COLO668 (cell line): Measurements from ENCODE around the gene TMTC3.
A peak's percentile ranks its signal among the peaks of the same experiment; 100 is the strongest.
"Not testable (repeated sequence)": the region's sequence is repeated elsewhere in the genome, so short reads cannot be mapped to it uniquely, and the experiment has no call there.

Experiments used
- DNase-seq: peaks from one replicate; lab custom pipeline; 2025; ENCODE audit not compliant: unreplicated experiment; lab: John Stamatoyannopoulos, UW

The TMTC3 gene

DNA sequence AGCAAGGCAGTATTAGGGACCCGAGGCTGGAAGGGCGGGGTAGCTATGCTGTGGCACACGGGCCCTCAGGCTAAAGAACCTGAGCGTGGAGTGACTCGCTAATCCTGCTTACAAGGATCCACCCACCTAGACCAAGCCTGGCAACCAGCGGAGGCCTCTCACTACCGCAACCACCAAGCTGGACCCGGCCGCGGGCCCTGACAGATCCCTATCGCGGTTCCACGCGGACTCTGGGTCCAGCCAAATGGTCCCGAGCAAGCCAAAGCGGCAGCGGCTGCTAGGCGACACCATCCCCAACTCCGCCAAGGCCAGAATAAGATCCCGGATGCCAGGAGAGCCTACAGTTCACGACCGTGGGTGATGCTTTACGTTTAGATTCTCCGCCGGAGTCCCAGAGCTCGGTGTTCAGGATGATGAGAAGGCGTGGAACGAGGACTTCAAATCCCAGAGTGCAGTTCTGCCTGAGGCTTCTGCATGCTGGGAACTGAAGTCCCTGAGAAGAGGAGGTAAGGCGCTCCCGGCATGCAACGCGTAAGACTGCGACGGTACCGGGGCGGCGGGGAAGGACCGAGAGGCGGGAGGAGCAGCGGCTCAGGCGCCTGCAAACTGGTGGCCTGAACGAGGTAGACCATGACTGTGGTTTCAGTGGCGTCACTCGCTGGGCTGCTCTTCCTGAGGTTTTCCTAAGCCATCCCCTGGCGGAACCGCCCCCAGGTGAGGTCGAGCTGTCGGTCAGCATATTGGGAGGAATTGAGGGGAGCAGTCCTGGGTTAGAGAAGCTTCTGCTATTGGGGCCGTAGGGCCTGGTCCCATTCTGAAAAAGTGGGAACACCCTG is at the start of gene TMTC3, which contains the start of gene CEP290:
Gene TMTC3 (plus strand): TSS at position 534 of the 836 bp plus-strand sequence. CDS start 6,009 bp downstream, outside the sequence.
Gene CEP290 (minus strand): TSS at position 315 of the 836 bp plus-strand sequence. CDS start 781 bp downstream, outside the sequence.
- DNase-seq: peak; percentile 97

DNA sequence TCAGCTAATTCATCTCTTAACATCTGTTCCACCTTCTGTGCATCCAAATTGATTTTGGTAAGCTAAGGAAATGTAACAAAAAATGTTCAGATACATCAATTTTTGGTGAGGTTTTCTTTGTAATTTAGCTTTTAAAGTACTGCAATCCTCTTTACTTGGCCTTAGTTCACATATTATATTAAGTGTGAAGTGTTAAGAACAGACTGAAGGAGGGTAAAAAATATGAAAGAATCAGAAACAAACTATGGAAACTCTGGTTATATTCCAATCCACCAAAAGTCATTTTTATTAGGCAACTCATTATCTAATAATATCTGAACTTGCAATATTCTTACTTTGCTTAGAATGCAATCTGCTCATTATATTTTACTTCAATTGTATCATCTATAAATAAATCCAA is 49.3 kb upstream of the TMTC3 start:
- no peak for DNase-seq

GRCh38 chr12:88093573-88093972 is 48.5 kb upstream of the TMTC3 start:
- no peak for DNase-seq

- DNase-seq: no peak
These were observed 34.1 kb upstream of the TMTC3 start for GRCh38 chr12:88108021-88108420.

DNA sequence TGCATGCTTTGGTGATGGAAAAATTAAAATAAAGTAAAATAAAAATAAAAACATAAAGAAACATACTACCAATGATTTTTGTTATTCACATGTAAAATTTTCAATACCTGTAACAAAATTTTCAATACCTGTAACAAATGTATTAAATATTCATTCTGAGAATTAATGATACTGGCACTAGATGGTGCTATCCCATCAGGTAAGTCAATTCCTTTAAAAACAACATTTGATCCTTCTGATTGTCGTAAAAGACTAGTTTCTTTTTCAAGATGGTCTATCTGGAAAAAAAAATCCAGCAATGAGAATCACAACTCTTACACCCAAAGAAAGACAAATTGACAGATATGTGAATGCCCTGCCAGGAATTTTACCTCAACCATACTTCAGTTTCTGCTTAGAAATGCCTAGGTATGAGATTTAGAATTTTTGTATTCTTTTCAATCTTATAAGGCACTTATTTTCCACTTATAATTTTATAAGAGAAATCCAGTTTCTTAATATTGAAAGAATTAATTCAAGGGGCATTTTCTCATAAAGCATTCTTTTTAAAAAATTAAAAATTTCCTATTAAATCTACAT is 30.9 kb upstream of the TMTC3 start:
- no peak for DNase-seq

DNA sequence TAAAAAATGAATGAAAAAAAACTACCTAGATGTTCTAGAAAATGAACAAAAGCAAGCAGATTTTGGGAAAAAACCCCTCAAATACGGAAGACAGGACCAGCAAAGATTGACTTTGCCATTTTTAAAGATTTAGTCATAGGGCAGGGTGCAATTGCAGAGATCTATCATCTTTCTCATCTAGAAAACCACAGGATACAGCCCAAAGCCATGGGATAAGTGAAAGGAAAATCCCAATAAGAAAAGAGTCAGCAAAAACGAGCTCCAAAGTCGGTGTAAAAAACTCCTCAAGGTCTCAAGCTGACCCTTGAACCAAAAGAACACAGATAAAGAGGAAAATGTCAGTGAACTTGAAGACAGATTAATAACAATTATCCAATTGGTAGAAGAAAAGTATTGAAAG is 28.2 kb upstream of the TMTC3 start:
- no peak for DNase-seq

DNA sequence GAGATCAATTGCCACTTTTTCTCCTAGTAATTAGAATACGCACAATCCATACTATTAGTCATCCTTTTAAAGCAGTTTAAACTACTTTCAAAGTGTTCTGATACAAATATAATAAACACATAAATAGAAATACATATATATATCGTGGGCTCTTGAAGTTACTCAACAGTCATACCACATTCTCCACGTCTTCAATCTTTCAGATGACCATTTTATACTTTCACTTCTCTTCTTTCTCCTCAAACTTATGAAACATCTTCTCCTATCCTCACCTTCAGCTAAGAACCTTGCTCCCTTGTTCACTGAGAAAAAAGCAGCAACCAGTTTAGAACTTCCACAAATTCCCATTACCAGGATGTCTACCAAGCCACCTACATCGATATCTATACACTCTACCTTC is 19.4 kb upstream of the TMTC3 start:
- DNase-seq: no peak

GRCh38 chr12:88127099-88127498 is 15.0 kb upstream of the TMTC3 start:
- no peak for DNase-seq

DNA sequence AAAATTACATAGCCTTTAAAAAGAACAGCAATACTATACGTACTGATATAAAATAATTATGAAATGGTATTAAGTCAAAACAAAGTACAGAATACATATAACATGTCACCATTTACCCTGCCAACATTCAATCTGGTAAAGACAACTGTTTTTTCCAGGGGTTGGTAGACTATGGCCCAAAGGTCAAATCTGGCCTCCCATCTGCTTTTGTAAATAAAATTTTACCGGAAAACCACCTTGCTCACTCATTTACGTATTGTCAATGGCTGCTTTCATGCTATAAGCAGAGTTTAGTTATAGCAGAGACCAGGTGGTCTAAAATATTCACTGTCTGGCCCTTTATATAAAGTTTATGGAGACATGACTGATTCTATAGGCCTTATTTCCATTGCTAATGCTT is 14.3 kb upstream of the TMTC3 start:
- DNase-seq: no peak

GRCh38 chr12:88132392-88132791 is 9.7 kb upstream of the TMTC3 start:
- DNase-seq: no peak

DNA sequence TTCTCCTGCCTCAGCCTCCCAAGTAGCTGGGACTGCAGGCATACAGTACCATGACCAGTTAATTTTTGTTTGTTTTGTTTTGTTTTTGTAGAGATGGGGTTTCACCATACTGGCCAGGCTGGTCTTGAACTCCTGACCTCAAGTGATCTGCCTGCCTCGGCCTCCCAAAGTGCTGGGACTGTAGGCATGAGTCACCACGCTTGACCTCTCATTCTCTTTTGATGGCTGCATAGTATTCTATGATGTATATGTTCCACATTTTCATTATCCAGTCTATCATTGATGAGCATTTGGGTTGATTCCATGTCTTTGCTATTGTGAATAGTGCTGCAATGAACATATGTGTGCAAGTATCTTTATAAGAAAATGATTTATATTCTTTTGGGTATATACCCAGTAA is 8.9 kb upstream of the TMTC3 start:
- DNase-seq: not testable (repeated sequence)

- DNase-seq: not testable (repeated sequence)
These were observed 2.4 kb upstream of the TMTC3 start for GRCh38 chr12:88139711-88140110.

GRCh38 chr12:88141425-88141773 is 708 bp upstream of the TMTC3 start:
- DNase-seq: no peak

DNA sequence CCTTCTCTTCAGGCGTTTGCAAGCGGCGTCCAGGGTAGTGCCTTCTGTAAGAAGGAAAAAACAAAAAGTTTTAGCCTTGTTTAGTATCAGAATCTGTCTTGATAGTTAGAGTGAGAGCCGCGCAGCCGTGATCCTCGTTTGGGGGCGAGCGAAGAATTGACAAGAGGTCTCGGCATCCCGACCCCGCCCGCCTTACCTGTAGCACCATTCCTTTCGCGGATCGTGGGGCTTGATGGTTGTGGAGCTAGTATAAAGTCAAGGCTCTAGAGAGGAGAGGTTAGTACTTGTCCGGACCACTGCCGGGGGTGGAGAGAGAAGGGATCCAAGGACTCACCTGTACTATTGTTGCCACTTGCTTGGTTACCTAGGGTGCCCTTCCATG is 494 bp downstream of the TMTC3 start:
- DNase-seq: peak; percentile 53

GRCh38 chr12:88144037-88144436 is 1.9 kb downstream of the TMTC3 start:
- DNase-seq: no peak

- no peak for DNase-seq
These were observed 2.7 kb downstream of the TMTC3 start for GRCh38 chr12:88144546-88145468.

DNA sequence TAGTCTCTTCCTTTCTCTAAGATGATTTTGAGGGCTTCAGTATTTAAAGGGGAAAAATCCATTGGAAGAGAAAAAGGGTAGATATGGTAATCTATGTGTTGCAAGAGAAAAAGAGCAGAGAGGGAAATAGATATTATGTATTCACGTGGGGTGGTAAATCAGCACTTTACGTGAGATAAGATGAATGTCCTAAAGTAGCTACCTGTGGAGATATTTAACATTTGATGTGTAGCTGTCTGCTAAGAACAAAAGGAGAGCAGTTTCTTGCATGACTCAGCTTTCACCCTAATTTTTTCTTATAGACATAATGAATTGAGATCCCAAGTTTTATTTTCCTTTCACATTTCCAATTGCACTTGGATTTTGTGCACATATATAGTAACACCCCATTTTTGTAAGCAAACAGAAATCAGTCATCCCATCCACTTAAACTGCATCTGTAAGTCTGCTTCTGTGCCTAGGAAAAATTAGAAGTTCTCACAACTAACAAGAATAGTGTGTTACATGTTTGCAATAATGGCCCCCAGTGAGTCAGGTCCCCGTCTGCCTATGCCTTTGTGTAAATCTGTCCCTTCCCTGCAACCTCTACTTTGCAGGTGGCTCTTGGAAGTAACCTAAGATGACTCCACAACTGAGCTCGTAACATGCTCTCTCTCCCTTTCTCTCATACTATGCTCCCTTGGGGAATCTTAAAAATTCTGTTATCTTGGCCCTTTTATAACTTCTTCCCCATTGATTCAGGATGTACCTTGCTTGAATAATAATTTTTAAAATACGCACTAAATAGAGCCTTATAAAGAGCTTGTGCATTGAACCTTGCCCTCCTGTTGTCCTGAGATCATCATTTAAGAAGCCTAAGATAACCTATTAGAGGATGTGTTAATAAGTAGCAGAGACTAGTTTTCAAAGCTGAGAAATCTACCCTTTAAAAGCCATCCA is 3.7 kb downstream of the TMTC3 start:
- no peak for DNase-seq

DNA sequence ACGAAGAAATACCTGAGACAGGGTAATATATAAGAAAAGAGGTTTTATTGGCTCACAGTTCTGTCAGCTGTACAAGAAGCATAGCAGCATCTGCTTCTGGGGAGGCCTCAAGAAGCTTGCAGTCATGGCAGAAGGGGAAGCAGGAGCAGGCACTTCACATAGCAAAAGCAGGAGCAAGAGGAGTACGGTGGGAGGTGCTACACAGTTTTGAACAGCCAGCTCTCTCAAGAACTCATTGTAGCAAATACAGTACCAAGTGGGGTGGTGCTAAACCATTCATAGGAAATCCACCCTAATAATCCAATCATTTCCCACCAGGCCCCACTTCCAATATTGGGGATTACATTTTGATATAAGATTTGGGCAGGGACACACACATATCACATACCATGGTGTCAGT is 8.0 kb downstream of the TMTC3 start:
- no peak for DNase-seq

DNA sequence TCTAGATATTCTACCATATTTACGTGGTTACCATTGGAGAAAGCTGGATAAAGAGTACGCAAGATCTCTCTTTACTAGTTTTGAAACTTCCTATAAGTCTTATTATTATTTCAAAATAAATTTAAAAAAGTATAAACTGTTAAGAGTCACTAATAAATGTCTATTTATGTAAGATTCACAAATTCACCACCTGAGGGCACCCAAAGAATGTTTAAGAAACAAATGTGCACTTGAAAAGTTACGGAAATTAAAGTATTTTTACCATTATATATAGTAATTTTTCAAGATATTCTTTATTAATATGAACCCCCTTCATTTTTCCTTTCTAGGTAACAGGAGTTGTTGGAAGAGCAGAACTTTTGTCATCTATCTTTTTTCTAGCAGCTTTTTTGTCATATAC is 11.9 kb downstream of the TMTC3 start:
- DNase-seq: no peak

DNA sequence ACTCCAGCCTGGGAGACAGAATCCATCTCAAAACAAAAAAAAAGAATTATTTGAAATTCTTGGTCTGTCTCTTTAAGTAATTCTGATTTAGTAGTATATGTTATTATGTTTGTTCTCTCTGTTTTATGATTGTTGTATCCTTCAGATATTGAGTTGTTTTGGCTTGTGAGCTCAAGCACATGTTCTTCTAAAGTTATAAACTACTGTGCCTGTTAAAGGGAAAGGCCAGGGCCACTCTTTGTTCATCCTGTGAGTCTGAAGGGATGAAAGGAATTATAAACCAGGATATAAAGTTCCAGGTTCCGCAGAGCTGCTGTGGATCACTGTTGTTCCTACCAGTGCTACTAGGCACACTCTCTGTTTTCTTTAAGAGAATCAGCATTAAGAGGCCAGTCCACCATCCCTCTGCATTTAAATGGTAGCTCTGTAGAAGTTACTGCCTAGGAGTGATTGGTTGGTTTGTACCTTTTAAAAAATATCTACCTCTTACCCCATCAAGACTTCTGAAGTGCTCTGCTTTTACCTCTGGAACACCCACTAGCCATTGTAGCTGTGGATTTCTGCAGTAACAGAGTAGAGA is 14.1 kb downstream of the TMTC3 start:
- DNase-seq: no peak
